ENCODE data around the gene PLCL1. TPM values are rescaled to one million over a fixed set of nuclear protein-coding genes. Genes with fewer than 3 reads are reported as not detected.

The PLCL1 gene
- total and polyA plus RNA-seq, 2 donors (not counting 3 experiments of a cell fraction or from before 2014, with no cell fraction given), result 0.79 to 3.4 TPM

DNA sequence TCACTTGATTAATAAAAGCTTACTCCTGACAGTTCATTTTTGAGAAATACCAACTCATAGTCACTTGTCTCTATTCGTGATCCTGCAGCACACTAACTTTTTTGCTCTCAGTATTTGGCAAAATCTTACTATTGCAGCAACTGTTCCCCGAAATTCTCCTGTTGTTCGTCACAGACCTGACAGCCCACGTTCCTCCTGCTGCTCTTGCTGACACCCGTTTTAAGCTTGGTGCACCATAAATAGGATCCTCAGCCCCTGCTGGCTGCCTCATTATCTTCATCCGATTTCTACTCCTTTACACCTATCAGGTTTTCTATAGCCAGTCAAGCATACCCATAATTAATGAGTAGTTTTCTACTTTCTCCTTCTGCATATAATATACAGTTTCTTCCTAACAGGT lies 368.8 kb downstream of the PLCL1 start:
- DNase-seq (ENCODE audit: low read depth, low spot score), result no peak
- dilution Hi-C loops (cut with MboI; ENCODE audit: extremely low pct_ligation_motif_present, low sequenced_read_pairs), result no loop called here
- H3K9me1 ChIP-seq (replicated peaks; ENCODE audit: control insufficient read depth, extremely low read depth, insufficient read depth, low read length), result no peaks in the 10 kb centered on the region
- no peak for FAIRE-seq
- H3K9ac ChIP-seq (replicated peaks; ENCODE audit: extremely low read depth, insufficient read depth, low read length), result no peak overlapping the region
- H3K4me1 ChIP-seq (ENCODE audit: control insufficient read depth, extremely low read depth, insufficient read depth, low read length), result no peaks in the 10 kb centered on the region
- no peak overlapping the region for H3K4me2 ChIP-seq (ENCODE audit: insufficient read depth, low read length)
- no peaks in the 10 kb centered on the region for H3K36me3 ChIP-seq (ENCODE audit: control insufficient read depth in 2 of 2, extremely low read depth in 1 of 2, insufficient read depth in 2 of 2, low read length in 2 of 2)
- no peaks in the 10 kb centered on the region for H3K79me2 ChIP-seq (ENCODE audit: control insufficient read depth, insufficient read depth, low read length)
- TF ChIP-seq MYC (IDR thresholded peaks at IDR 0.05; ENCODE audit: low read depth, low read length), result no peak
- TF ChIP-seq JUN (IDR thresholded peaks at IDR 0.05; ENCODE audit: borderline replicate concordance, insufficient read depth, insufficient read length, low read depth), result no peak
- no peak for TF ChIP-seq EZH2 (IDR thresholded peaks at IDR 0.05; ENCODE audit: borderline replicate concordance, low read depth, low read length, severe bottlenecking)
- TF ChIP-seq, protein P1, sequence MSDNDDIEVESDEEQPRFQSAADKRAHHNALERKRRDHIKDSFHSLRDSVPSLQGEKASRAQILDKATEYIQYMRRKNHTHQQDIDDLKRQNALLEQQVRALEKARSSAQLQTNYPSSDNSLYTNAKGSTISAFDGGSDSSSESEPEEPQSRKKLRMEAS (IDR thresholded peaks at IDR 0.05; ENCODE audit: insufficient read depth, insufficient read length), result no peak
- no peak for TF ChIP-seq FOS (IDR thresholded peaks at IDR 0.05; ENCODE audit: borderline replicate concordance, insufficient read depth, low read length)
- no peak for TF ChIP-seq GATA2 (IDR thresholded peaks at IDR 0.05; ENCODE audit: insufficient read depth, insufficient read length, low read depth, low read length)
- no peak for TF ChIP-seq POLR2A (IDR thresholded peaks at IDR 0.05; ENCODE audit: low read depth, low read length)
- no peak for TF ChIP-seq POLR2AphosphoS5 (IDR thresholded peaks at IDR 0.05; ENCODE audit: insufficient read depth, low read depth, low read length)
- TF ChIP-seq, protein P2, sequence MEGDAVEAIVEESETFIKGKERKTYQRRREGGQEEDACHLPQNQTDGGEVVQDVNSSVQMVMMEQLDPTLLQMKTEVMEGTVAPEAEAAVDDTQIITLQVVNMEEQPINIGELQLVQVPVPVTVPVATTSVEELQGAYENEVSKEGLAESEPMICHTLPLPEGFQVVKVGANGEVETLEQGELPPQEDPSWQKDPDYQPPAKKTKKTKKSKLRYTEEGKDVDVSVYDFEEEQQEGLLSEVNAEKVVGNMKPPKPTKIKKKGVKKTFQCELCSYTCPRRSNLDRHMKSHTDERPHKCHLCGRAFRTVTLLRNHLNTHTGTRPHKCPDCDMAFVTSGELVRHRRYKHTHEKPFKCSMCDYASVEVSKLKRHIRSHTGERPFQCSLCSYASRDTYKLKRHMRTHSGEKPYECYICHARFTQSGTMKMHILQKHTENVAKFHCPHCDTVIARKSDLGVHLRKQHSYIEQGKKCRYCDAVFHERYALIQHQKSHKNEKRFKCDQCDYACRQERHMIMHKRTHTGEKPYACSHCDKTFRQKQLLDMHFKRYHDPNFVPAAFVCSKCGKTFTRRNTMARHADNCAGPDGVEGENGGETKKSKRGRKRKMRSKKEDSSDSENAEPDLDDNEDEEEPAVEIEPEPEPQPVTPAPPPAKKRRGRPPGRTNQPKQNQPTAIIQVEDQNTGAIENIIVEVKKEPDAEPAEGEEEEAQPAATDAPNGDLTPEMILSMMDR (IDR thresholded peaks at IDR 0.05; ENCODE audit: extremely low read depth in 1 of 2, insufficient read depth in 1 of 2, low read depth in 1 of 2, low read length in 2 of 2), result no peak
- ChIA-PET CTCF (no interaction called here), POLR2A (no interaction called here)
- H3K27me3 ChIP-seq (ENCODE audit: control insufficient read depth in 2 of 2, insufficient read depth in 2 of 2, low read length in 2 of 2), result no peaks in the 10 kb centered on the region
- H4K20me1 ChIP-seq (replicated peaks; ENCODE audit: control insufficient read depth, extremely low read depth, insufficient read depth, low read length), result no peaks in the 10 kb centered on the region
- no TSS peak for BruUV-seq (replicated peaks)
- no peak overlapping the region for H2AFZ ChIP-seq (ENCODE audit: low read depth, low read length)
- H3K9me3 ChIP-seq (replicated peaks; ENCODE audit: control insufficient read depth, insufficient read depth, low read length), result no peaks in the 10 kb centered on the region
- H3K4me3 ChIP-seq (replicated peaks in 1 of 3; ENCODE audit: insufficient read depth in 1 of 3, low read depth in 1 of 3, low read length in 3 of 3), result no peak overlapping the region
- intact Hi-C loops (cut with micrococcal nuclease), result no loop called here
- no peak overlapping the region for H3K27ac ChIP-seq (ENCODE audit: insufficient read depth, low read depth, low read length)
